ENCODE results near the gene SLC51B. TPM values are rescaled to one million over a fixed set of nuclear protein-coding genes. Genes with fewer than 3 reads are reported as not detected.
A peak's percentile ranks its signal among the peaks of the same experiment; 100 is the strongest.

The SLC51B gene
- polyA plus RNA-seq, 1 of the 3 experiments (the other 2 are of a cell fraction): not detected

DNA sequence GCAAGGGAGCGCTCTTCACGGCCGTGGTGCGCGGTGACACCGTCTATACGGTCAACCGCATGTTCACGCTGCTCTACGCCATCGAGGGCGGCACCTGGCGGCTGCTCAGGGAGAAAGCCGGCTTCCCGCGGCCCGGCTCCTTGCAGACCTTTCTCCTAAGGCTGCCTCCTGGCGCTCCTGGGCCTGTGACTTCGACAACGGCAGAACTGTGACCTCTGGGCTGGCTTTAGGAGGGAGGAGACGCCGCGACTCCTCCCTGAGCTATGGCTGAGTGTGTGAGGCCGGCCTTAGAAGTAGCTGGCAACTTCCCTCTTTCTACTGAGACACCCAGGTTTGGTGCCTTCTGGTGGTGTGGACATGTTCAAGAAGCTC is 32.8 kb downstream of the SLC51B start:
- Histone ChIP-seq H4K20me1 (ENCODE audit: insufficient read depth) (no peaks in the 10 kb centered on the region), H3K36me3 (replicated peaks in 1 of 2; ENCODE audit: control insufficient read depth in 1 of 2, insufficient read depth in 2 of 2, low read length in 1 of 2) (no peaks in the 10 kb centered on the region), H3K9ac (no peak overlapping the region), H3K27ac (ENCODE audit: low read depth in 2 of 2, low read length in 1 of 2) (no peak overlapping the region), H3F3A (replicated peaks; ENCODE audit: insufficient read depth) (no peaks in the 10 kb centered on the region), H3K27me3 (ENCODE audit: insufficient read depth) (0 out of 2 replicates have a peak, but pooled peaks cover 6% of the 10 kb centered on the region), H3K9me3 (no peaks in the 10 kb centered on the region), H3K4me3 (ENCODE audit: low read depth in 2 of 2, low read length in 1 of 2) (no peak overlapping the region), H3K4me1 (ENCODE audit: control insufficient read depth in 1 of 2, insufficient read depth in 2 of 2, low read depth in 1 of 2, low read length in 1 of 2) (peaks cover 0 to 3% of the 10 kb centered on the region in 2 experiments; a peak in 1 of 4 replicates), H3K79me2 (ENCODE audit: insufficient read depth) (no peaks in the 10 kb centered on the region), H3K4me2 (no peak overlapping the region), H3K9me2 (no peaks in the 10 kb centered on the region), H2AFZ (ENCODE audit: low read depth) (no peak overlapping the region)
- ChIA-PET CTCF (interaction anchor here (0.5 to 4.6 kb wide), 10 partner anchors 10 to 53 kb away, joined by 3 to 39 read pairs (median 5); partner anchors contain the start of gene RASL12), POLR2A (no interaction called here)
- 35% methylated on average over 2 of the region's 24 CpGs for WGBS (ENCODE audit: low lambda C conversion rate)
- peak; percentile 61 for DNase-seq
- TF ChIP-seq, protein P1, sequence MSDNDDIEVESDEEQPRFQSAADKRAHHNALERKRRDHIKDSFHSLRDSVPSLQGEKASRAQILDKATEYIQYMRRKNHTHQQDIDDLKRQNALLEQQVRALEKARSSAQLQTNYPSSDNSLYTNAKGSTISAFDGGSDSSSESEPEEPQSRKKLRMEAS (IDR thresholded peaks at IDR 0.05; ENCODE audit: low read depth): no peak
- TF ChIP-seq, protein P2, sequence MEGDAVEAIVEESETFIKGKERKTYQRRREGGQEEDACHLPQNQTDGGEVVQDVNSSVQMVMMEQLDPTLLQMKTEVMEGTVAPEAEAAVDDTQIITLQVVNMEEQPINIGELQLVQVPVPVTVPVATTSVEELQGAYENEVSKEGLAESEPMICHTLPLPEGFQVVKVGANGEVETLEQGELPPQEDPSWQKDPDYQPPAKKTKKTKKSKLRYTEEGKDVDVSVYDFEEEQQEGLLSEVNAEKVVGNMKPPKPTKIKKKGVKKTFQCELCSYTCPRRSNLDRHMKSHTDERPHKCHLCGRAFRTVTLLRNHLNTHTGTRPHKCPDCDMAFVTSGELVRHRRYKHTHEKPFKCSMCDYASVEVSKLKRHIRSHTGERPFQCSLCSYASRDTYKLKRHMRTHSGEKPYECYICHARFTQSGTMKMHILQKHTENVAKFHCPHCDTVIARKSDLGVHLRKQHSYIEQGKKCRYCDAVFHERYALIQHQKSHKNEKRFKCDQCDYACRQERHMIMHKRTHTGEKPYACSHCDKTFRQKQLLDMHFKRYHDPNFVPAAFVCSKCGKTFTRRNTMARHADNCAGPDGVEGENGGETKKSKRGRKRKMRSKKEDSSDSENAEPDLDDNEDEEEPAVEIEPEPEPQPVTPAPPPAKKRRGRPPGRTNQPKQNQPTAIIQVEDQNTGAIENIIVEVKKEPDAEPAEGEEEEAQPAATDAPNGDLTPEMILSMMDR (IDR thresholded peaks at IDR 0.05): peak; percentile 49
- 0 out of 2 replicates have a peak, but pooled peaks have one; percentile 21 for TF ChIP-seq RAD21 (IDR thresholded peaks at IDR 0.05; ENCODE audit: low read length)
- peak; percentile 37 for TF ChIP-seq SMC3 (IDR thresholded peaks at IDR 0.05; ENCODE audit: low read depth, low read length)

DNA sequence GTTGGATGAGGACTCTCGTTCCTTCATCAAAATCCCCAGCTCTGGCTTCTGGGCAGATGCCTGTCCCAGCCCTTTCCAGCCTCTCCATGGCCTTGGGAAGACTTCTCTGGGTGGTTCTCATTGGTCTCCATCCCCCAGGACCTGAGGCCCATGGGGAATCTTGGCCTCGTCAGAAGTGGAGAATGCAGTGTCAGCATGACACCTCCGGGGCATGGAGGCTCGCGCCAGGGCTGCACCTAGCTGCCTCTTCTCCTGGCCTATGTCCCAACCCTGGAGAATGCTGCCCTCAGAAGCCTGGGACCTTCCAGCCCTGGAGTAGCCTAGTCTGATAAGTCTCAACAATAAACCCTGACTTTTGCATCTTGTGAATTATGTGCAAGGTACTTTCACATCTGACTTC is 34.4 kb downstream of the SLC51B start:
- Histone ChIP-seq H4K20me1 (ENCODE audit: insufficient read depth) (no peaks in the 10 kb centered on the region), H3K4me2 (no peak overlapping the region), H3K27ac (ENCODE audit: low read depth in 2 of 2, low read length in 1 of 2) (no peak overlapping the region), H3K9ac (no peak overlapping the region), H2AFZ (ENCODE audit: low read depth) (no peak overlapping the region), H3F3A (replicated peaks; ENCODE audit: insufficient read depth) (no peaks in the 10 kb centered on the region), H3K36me3 (replicated peaks in 1 of 2; ENCODE audit: control insufficient read depth in 1 of 2, insufficient read depth in 2 of 2, low read length in 1 of 2) (no peaks in the 10 kb centered on the region), H3K79me2 (ENCODE audit: insufficient read depth) (no peaks in the 10 kb centered on the region), H3K9me3 (no peaks in the 10 kb centered on the region), H3K4me3 (ENCODE audit: low read depth in 2 of 2, low read length in 1 of 2) (no peak overlapping the region), H3K27me3 (ENCODE audit: insufficient read depth) (0 out of 2 replicates have a peak, but pooled peaks cover 6% of the 10 kb centered on the region), H3K4me1 (ENCODE audit: control insufficient read depth in 1 of 2, insufficient read depth in 2 of 2, low read depth in 1 of 2, low read length in 1 of 2) (peaks cover 0 to 3% of the 10 kb centered on the region in 2 experiments; a peak in 1 of 4 replicates), H3K9me2 (no peaks in the 10 kb centered on the region)
- WGBS (ENCODE audit: low lambda C conversion rate): 73% methylated on average over 2 of the region's 5 CpGs
- TF ChIP-seq SMC3 (IDR thresholded peaks at IDR 0.05; ENCODE audit: low read depth, low read length) (no peak), NRF1 (IDR thresholded peaks at IDR 0.05; ENCODE audit: low read depth, low read length) (no peak), RCOR1 (IDR thresholded peaks at IDR 0.05; ENCODE audit: low read length) (no peak), SIN3A (IDR thresholded peaks at IDR 0.05; ENCODE audit: borderline replicate concordance, low read depth, low read length) (no peak), YY1 (IDR thresholded peaks at IDR 0.05; ENCODE audit: low read depth) (no peak), ZBTB33 (IDR thresholded peaks at IDR 0.05; ENCODE audit: borderline replicate concordance, low read depth) (no peak), ELF1 (IDR thresholded peaks at IDR 0.05) (no peak), GABPA (IDR thresholded peaks at IDR 0.05; ENCODE audit: low read depth) (no peak), JUND (IDR thresholded peaks at IDR 0.05) (no peak), GATA2 (CRISPR knock-in tag; IDR thresholded peaks at IDR 0.05) (no peak), CHD2 (IDR thresholded peaks at IDR 0.05; ENCODE audit: low read length, partially characterized antibody) (no peak), IRF3 (IDR thresholded peaks at IDR 0.05; ENCODE audit: low read depth, low read length) (no peak), RXRA (IDR thresholded peaks at IDR 0.05; ENCODE audit: borderline replicate concordance, low read depth) (no peak), FOXM1 (IDR thresholded peaks at IDR 0.05; ENCODE audit: low read depth) (no peak)
- TF ChIP-seq, protein P3, sequence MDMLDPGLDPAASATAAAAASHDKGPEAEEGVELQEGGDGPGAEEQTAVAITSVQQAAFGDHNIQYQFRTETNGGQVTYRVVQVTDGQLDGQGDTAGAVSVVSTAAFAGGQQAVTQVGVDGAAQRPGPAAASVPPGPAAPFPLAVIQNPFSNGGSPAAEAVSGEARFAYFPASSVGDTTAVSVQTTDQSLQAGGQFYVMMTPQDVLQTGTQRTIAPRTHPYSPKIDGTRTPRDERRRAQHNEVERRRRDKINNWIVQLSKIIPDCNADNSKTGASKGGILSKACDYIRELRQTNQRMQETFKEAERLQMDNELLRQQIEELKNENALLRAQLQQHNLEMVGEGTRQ (IDR thresholded peaks at IDR 0.05; ENCODE audit: borderline replicate concordance, low read depth, low read length): no peak
- ChIA-PET POLR2A (no interaction called here), CTCF (interaction anchor here (1.4 to 4.6 kb wide), 4 partner anchors 12 to 351 kb away, joined by 4 to 39 read pairs (median 6); partner anchors contain the start of gene RASL12)
- DNase-seq: no peak

Measured in SK-N-SH (cell line).